ENCODE results near the gene DOK3. TPM values are rescaled to one million over a fixed set of nuclear protein-coding genes. Genes with fewer than 3 reads are reported as not detected.

DOK3 gene
- total and polyA plus RNA-seq, 10 of the 15 experiments (the other 5 are each of a cell fraction or from before 2014, with no cell fraction given): 6.6 to 107 (median 52.1) TPM

DNA sequence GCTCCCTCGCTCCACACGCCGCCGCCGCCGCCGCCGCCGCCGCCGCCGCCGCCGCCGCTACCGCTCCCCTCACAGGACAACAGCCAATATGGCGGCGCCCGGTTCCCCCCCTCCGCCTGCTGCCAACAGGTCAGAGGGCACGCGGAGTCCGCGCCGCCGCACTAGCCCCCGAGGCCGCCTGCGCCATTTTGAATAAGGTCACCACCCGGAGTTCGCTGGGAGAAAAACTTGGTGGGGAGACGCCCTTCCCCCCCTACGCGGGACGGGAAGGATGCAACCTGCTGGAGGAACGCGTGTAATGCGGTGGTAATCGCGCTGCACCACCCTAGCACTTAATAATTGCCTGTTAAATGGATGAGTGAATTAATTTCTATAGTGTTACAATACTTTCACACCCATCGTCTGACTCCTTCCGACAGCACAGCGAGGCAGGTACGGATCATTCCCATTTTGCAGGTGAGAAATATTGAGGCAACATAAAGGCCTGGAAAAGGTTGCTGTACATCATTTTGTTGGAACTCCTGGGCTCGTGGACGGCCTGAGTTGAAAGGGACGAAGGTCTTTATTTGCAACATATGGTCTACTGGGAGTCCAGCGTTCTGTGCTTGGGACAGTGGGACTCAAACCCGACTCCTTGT is 45.0 kb upstream of the DOK3 start, which contains the start of gene FAM193B (continued):
- TF ChIP-seq, protein P1, sequence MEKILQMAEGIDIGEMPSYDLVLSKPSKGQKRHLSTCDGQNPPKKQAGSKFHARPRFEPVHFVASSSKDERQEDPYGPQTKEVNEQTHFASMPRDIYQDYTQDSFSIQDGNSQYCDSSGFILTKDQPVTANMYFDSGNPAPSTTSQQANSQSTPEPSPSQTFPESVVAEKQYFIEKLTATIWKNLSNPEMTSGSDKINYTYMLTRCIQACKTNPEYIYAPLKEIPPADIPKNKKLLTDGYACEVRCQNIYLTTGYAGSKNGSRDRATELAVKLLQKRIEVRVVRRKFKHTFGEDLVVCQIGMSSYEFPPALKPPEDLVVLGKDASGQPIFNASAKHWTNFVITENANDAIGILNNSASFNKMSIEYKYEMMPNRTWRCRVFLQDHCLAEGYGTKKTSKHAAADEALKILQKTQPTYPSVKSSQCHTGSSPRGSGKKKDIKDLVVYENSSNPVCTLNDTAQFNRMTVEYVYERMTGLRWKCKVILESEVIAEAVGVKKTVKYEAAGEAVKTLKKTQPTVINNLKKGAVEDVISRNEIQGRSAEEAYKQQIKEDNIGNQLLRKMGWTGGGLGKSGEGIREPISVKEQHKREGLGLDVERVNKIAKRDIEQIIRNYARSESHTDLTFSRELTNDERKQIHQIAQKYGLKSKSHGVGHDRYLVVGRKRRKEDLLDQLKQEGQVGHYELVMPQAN (conservative IDR thresholded peaks at IDR 0.05): no peak
- TF ChIP-seq SUPT20H (IDR thresholded peaks at IDR 0.05; ENCODE audit: borderline replicate concordance, control insufficient read depth, low read depth, low read length): no peak

DNA sequence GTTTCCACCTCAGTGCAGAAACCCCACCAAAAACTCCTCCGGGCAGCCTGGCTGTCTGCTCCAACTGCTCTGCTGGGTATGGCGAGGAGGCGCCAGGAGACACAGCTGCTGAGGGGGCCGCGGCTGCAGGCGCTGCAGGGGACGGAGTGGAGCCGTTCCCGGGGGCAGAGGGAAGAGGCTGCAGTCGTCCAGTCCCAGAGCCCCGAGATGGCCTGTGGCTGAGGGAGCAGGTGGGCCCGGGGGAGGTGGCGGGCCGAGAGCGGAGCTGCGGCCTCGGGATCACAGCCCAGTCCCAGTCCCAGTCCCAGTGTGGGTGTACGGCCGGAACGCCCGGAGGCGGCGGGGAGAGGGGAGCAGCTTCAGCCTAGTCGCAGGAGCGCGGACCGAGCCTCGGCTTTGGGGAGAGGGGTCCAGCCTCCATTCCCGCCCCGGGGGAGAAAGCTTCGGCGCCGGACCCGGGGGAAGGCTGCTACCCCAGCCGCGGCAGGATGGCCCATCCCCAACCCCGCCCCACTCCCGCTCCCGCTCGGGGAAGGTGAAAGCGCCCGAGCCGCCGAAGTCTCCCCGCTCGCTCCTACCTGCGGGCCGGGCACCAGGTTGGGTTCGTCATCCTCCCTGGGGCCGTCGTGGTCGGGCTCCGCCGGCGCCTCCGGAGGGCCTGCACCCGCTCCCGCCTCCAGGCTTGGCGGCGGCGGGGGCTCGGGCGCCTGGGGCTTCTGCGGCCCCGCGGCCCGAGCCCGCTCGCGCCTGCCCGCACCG is 44.2 kb upstream of the DOK3 start:
- WGBS (ENCODE audit: insufficient coverage, insufficient replicate concordance, low lambda C conversion rate, missing lambda C conversion rate): 2% methylated on average over 55 of the region's 72 CpGs

More for the DNA sequence above, 44.2 kb upstream of the DOK3 start:
- H3K4me2 ChIP-seq (ENCODE audit: control insufficient read depth, insufficient read depth): peak overlapping the region; percentile 91
- no peaks in the 10 kb centered on the region for H3K27me3 ChIP-seq (replicated peaks in 1 of 2; ENCODE audit: control insufficient read depth in 2 of 2, insufficient read depth in 2 of 2, low read length in 1 of 2)
- 0 out of 4 replicates have a peak, but pooled peaks cover 0 to 3% of the 10 kb centered on the region in 2 experiments for H3K36me3 ChIP-seq (ENCODE audit: control insufficient read depth in 2 of 2, insufficient read depth in 2 of 2, low read length in 1 of 2)
- intact Hi-C loops (cut with micrococcal nuclease; ENCODE audit: unreplicated experiment) (loop anchor here (5.0 kb wide), 1 partner anchor 37 kb away; the partner anchor contains the start of gene DDX41), in situ Hi-C loops (cut with MboI) (no loop called here)
- peaks cover 22% of the 10 kb centered on the region for H3K79me2 ChIP-seq (ENCODE audit: control insufficient read depth, insufficient read depth, low read length)
- H3K4me1 ChIP-seq (ENCODE audit: control insufficient read depth, insufficient read depth, low read length): peaks cover 8% of the 10 kb centered on the region
- H3K9ac ChIP-seq (ENCODE audit: control insufficient read depth, insufficient read depth, low read length): peak overlapping the region; percentile 76
- DNase-seq (ENCODE audit: low read depth, low spot score) (no peak), FAIRE-seq (no peak), ATAC-seq (peak; percentile 65)
- TF ChIP-seq PML (IDR thresholded peaks at IDR 0.05; ENCODE audit: low read length): no peak
- TF ChIP-seq, protein P1 (conservative IDR thresholded peaks at IDR 0.05): peak; percentile 56; the same call in 1 of the 2 replicates
- no peak for TF ChIP-seq TCF7 (IDR thresholded peaks at IDR 0.05; ENCODE audit: borderline replicate concordance)
- no peak for TF ChIP-seq SPI1 (IDR thresholded peaks at IDR 0.05; ENCODE audit: borderline replicate concordance, insufficient read depth, low read depth, low read length)
- BruUV-seq (replicated peaks): no TSS peak
- H4K20me1 ChIP-seq (ENCODE audit: control insufficient read depth, insufficient read depth): no peaks in the 10 kb centered on the region; the same call in 1 of the 2 replicates
- no peaks in the 10 kb centered on the region for H3K9me3 ChIP-seq (replicated peaks; ENCODE audit: control insufficient read depth, insufficient read depth, low read length)
- H2AFZ ChIP-seq (ENCODE audit: control insufficient read depth, low read depth, low read length): peak overlapping the region; percentile 72
- ChIA-PET RAD21 (ENCODE audit: unreplicated experiment) (interaction anchor here (0.9 kb wide), 1 partner anchor 52 kb away, joined by 3 read pairs; no protein-coding TSS in a partner anchor), POLR2A (interaction anchor here (1.2 kb wide), 1 partner anchor 582 kb away, joined by 3 read pairs; no protein-coding TSS in a partner anchor), SMC1A (ENCODE audit: uncharacterized antibody, unreplicated experiment) (interaction anchor here (1.4 kb wide), 1 partner anchor 33 kb away, joined by 3 read pairs; no protein-coding TSS in a partner anchor), CTCF (interaction anchor here (0.7 to 1.1 kb wide), 2 partner anchors 45 to 244 kb away, joined by 3 read pairs; no protein-coding TSS in a partner anchor)
- H3K27ac ChIP-seq (ENCODE audit: control insufficient read depth, insufficient read depth): peak overlapping the region; percentile 57
- peak overlapping the region; percentile 92 for H3K4me3 ChIP-seq

All from GM12878 (cell line).